AG04450 (cell line): Measurements from ENCODE around the gene OBI1. TPM values are rescaled to one million over a fixed set of nuclear protein-coding genes. Genes with fewer than 3 reads are reported as not detected.
"Not testable (repeated sequence)": the region's sequence is repeated elsewhere in the genome, so short reads cannot be mapped to it uniquely, and the experiment has no call there.

Experiments used
- CTCF ChIA-PET: fragments of 300-600, 350-600 bp; formaldehyde crosslinking; extraction: SDS; loops from one replicate; lab custom pipeline; 2022; ENCODE audit warnings: antibody characterized with exemption, inconsistent platforms; lab: Charles Lee
- POLR2A ChIA-PET: fragments of 350-600 bp; formaldehyde crosslinking; extraction: SDS; loops from one replicate; lab custom pipeline; 2021; ENCODE audit warnings: antibody characterized with exemption, inconsistent platforms; lab: Yijun Ruan, JAX
- DNase-seq: peaks from one replicate; pipeline ENCODE4 v3.0.0-alpha.2; 2011; ENCODE audit warnings: low read depth, low spot score
- H3K27ac ChIP-seq: one replicate; pipeline ENCODE4 v1.5.1; 2012; ENCODE audit warnings: low read depth, low read length, control low read depth
- H3K27me3 ChIP-seq: one replicate; pipeline ENCODE4 v1.6.0; 2012; ENCODE audit warnings: low read length; ENCODE audit not compliant: control insufficient read depth, insufficient read depth
- H3K4me3 ChIP-seq: 2 replicates; pipeline ENCODE4 v1.5.1; 2011; ENCODE audit warnings: mild to moderate bottlenecking, low read depth, low read length, control low read depth
- H3K9me3 ChIP-seq: 2 replicates; pipeline ENCODE4 v1.5.1; 2012; ENCODE audit warnings: low read length; ENCODE audit not compliant: control insufficient read depth, insufficient read depth
- polyA plus RNA-seq: library from polyadenylated mRNA; depleted of rRNA; stranded (reverse); fragments of >200 nt; gene quantifications from 2 replicates; pipeline ENCODE4 v1.2.3, GENCODE V29; 2011
- TF ChIP-seq, protein P1 (sequence below): IDR thresholded peaks from 2 replicates; pipeline ENCODE4 v1.5.1; 2011; ENCODE audit warnings: low read depth, low read length, control low read depth, inconsistent platforms

Gene OBI1
- polyA plus RNA-seq, 1 experiment = 13.6 TPM

DNA sequence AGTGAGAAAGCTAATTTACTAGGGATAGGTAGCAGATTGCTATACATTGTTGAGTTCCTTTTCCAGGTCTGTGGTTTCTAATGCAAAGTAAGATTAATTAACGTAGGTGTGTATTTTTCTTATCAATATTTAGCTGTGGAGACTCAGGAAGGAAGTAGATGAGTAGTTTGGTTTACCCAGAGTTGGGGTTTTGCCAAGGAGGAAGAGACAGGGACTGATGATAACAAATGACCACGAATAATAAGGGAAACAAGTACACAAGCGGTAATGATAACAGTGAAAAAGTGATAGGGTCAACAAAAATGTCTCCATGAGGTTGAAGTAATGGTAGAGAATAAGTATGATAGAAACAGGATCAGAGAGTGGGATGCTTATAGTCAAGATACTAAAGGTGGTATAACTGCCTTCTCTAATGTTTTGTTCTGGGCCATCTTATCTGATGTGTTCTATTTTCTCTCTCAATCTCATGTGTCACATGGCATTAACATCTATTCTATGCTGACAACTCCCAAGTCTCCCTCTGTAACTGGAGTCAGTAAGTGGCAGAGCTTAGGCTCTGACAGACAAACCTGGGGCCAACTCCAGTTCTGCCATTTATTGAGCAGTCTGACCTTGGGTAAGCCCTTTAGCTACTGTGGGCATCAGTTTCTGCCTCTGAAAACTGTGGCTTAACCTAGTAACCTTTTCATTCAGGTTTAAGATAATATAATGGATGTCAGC lies 8.8 kb downstream of the OBI1 start:
- POLR2A ChIA-PET = no interaction called here
- no peak overlapping the region for H3K4me3 ChIP-seq
- CTCF ChIA-PET = no interaction called here

DNA sequence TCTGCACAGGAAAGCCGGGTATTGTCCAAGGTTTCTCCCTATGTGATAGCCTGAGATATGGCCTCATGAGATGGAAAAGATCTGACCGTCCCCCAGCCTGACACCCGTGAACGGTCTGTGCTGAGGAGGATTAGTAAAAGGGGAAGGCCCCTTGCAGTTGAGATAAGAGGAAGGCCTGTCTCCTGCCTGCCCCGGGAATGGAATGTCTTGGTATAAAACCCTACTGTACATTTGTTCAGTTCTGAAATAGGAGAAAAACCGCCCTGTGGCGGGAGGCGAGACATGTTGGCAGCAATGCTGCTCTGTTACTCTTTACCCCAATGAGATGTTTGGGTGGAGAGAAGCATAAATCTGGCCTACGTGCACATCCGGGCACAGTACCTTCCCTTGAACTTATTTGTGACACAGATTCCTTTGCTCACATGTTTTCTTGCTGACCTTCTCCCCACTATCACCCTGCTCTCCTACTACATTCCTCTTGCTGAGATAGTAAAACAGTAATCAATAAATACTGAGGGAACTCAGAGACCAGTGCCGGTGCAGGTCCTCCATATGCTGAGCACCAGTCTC lies 11.8 kb downstream of the OBI1 start:
- POLR2A ChIA-PET, H3K4me3 ChIP-seq, DNase-seq, H3K27me3 ChIP-seq, H3K9me3 ChIP-seq, H3K27ac ChIP-seq, CTCF ChIA-PET: not testable (repeated sequence)

More for the DNA sequence above, 8.8 kb downstream of the OBI1 start:
- no peak for DNase-seq
- no peaks in the 10 kb centered on the region for H3K9me3 ChIP-seq
- no peak overlapping the region for H3K27ac ChIP-seq
- TF ChIP-seq, protein P1, sequence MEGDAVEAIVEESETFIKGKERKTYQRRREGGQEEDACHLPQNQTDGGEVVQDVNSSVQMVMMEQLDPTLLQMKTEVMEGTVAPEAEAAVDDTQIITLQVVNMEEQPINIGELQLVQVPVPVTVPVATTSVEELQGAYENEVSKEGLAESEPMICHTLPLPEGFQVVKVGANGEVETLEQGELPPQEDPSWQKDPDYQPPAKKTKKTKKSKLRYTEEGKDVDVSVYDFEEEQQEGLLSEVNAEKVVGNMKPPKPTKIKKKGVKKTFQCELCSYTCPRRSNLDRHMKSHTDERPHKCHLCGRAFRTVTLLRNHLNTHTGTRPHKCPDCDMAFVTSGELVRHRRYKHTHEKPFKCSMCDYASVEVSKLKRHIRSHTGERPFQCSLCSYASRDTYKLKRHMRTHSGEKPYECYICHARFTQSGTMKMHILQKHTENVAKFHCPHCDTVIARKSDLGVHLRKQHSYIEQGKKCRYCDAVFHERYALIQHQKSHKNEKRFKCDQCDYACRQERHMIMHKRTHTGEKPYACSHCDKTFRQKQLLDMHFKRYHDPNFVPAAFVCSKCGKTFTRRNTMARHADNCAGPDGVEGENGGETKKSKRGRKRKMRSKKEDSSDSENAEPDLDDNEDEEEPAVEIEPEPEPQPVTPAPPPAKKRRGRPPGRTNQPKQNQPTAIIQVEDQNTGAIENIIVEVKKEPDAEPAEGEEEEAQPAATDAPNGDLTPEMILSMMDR = no peak
- no peaks in the 10 kb centered on the region for H3K27me3 ChIP-seq

DNA sequence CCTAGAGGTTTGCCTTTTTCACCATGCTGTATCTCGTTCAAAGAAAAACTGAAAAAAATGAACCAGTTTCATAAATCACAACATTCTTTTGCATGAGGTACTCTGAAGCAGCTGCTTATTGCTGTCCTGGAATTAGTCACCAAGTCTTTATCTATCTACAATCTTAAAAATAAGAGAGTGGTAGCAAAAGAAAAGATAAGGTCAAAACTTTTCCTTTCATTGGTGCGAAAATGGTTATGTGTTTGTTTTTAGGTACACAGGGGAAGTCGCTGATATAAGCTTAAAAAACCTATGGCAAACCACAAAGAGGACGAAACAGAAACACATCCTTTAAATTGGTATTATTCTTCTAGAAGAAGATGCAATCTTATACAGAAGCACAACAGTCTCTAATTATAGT lies 20.7 kb downstream of the OBI1 start:
- H3K4me3 ChIP-seq = no peak overlapping the region
- H3K9me3 ChIP-seq = no peaks in the 10 kb centered on the region
- H3K27ac ChIP-seq = no peak overlapping the region
- H3K27me3 ChIP-seq = no peaks in the 10 kb centered on the region
- no peak for DNase-seq
- CTCF ChIA-PET = no interaction called here
- TF ChIP-seq, protein P1 = no peak
- POLR2A ChIA-PET = no interaction called here

DNA sequence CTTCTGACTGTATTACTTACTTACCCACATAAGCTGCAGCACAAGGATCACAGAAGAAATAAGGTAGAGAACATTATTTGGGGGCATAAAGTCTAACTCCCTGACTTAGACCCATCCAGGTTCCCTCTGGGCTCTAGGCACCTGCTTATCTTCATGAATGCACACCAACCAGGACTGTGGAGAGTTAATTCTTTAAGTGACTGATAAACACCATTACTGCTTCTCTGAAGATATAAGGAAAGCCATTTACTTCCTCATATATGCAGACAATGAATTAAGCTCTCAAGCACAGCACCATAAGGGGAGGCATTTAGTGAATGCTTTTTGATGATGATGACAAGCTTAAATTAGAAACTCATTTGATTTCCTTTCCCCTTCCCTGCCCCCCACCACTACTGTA lies 22.5 kb downstream of the OBI1 start:
- DNase-seq = no peak
- H3K4me3 ChIP-seq = no peak overlapping the region
- TF ChIP-seq, protein P1 = no peak
- H3K27ac ChIP-seq = no peak overlapping the region
- ChIA-PET CTCF (interaction anchor here (0.7 kb wide), 1 partner anchor 19 kb away, joined by 4 read pairs; no protein-coding TSS in a partner anchor), POLR2A (no interaction called here)
- no peaks in the 10 kb centered on the region for H3K9me3 ChIP-seq
- no peaks in the 10 kb centered on the region for H3K27me3 ChIP-seq

DNA sequence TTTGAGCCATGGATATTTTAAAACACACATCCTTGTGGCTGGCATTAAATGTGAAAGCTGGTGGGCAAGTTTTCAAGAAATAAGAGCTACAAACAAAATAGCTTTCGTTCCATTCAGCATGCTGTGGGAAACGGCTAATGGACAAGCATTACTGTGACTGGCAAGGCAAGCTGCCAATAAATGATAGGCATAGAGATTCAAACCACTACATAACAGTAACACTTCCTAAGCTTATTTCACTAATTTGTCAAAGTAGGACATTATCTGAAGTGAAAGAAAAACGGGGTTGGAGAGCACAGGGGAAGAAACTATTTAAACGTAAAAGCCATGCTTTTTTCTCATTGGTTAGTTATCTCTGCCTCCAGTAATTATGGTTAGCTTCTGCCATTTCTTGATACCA lies 26.0 kb downstream of the OBI1 start:
- no peaks in the 10 kb centered on the region for H3K27me3 ChIP-seq
- no peak overlapping the region for H3K27ac ChIP-seq
- DNase-seq = no peak
- ChIA-PET CTCF (interaction anchor here (0.5 kb wide), 1 partner anchor 21 kb away, joined by 8 read pairs; no protein-coding TSS in a partner anchor), POLR2A (no interaction called here)
- no peaks in the 10 kb centered on the region for H3K9me3 ChIP-seq
- TF ChIP-seq, protein P1 = no peak
- H3K4me3 ChIP-seq = no peak overlapping the region
